GM21367 (cell line): ENCODE results near the gene HOXC11.

Experiments used
- ATAC-seq: cut with Tn5 transposase; IDR thresholded peaks from one replicate; pipeline ENCODE4 v1.9.1; 2021; ENCODE audit not compliant: unreplicated experiment

HOXC11 gene

DNA sequence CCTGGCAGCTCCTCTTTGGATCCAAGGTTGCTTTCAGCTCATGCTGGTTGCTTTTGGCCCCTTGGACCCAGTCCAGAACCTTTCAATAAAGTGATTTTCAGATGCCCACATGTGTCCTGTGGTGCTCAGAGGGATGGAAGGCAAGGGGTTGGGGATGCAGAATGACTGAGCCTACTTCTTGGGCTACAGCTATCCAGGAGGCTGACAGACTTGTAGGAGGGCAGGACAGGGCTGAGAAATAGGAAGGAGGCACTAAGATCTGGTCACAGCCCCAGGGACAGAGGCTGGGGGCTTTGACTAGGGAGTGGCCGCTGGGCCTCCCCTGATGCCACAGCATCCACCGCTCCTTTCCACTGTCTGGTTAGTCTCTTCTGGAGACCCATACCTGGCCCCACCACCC, 1.2 kb upstream of the HOXC11 start:
- ATAC-seq: no peak

DNA sequence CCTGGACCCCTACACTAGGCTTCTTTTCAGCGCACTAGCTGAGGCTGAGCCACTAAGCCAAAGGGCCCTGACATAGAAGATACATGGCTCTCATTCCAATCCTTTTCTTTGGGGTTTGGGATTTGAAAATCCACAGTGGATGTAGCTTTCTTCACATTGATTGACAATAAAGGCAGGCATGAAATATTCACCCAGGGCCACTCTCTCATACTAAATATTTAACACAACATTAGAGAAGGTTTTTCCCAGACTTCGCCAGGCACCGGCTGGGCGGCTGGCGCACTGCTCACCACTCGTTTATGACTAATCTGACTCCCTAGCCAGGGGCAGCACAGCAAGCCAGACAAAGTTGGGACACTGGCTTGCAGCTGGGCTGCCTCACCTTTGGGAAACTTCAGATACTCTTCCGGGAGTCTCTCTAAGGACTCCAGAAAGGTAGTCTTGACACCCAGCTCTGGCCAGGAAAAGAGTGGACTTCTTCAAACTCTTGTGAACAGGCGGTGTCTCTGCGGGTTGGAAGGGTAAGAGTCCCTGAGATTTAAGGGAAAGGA, 699 bp upstream of the HOXC11 start:
- no peak for ATAC-seq

DNA sequence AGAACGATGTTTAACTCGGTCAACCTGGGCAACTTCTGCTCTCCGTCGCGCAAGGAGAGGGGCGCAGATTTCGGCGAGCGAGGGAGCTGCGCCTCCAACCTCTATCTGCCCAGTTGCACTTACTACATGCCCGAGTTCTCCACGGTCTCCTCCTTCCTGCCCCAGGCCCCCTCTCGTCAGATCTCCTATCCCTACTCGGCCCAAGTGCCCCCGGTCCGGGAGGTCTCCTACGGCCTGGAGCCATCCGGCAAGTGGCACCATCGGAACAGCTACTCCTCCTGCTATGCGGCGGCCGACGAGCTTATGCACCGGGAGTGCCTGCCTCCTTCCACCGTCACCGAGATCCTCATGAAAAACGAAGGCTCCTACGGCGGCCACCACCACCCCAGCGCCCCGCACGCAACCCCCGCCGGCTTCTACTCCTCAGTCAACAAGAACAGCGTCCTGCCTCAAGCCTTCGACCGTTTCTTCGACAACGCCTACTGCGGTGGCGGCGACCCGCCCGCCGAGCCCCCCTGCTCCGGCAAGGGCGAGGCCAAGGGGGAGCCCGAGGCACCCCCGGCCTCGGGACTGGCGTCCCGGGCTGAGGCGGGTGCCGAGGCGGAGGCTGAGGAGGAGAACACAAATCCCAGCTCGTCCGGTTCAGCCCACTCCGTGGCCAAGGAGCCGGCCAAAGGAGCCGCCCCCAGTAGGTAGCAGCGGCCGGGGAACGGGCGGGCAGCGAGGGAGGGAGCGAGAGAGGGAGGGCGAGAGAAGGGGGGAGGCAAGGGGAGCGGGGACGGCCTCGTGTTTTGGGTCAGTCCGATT, 513 bp downstream of the HOXC11 start:
- ATAC-seq: no peak

DNA sequence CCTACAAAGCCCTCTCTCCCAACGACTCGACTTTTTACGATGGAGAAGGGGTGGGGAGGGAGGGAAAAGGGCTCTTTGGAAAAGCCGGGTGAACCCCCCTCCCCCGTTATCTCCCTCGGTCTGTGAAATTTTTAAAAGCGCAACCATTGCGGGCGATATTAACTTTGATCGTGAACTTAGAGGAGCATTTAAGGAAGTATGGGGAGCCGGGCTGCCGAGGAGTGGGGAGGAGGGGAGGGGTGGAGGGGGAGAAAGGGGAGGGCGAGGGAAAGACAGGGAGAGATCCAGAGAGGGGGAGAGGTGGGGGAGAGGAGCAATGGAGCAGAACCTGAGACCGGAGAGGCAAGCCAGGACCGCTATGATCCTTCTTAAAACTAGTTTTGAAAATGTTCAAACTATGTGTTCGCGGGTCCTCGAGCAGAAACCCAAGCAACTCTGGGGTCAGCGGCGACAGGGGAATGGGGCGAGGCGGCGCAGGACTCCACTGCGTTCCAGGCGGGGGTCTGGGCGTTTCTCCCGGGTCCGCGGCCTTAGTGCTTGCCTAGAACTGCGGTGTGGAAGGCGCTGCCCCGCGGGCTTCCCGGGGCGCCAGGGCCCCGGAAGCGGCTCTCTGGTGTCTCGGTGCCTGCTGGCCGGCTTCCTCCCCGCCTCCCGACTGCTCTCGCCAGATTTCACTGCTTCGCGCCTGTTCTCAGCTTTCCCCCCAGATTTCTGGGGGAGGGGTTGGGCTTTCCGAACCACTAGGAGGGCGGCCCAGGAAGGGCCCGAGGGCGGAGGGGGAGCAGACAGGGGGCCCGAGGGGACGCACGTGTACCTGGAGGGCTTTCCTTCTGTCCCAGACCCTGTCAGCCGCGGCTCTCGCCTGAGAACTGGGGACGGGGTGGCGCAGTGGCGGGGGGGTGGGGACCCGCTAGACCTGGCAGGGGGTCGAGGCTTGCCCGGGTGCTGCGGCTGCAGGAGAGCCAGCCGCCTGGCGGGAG, 1.4 kb downstream of the HOXC11 start, which contains the start of gene HOTAIR:
Gene HOTAIR, minus strand, starts transcription at position 871 of the 980 bp plus-strand sequence.
- ATAC-seq: no peak

DNA sequence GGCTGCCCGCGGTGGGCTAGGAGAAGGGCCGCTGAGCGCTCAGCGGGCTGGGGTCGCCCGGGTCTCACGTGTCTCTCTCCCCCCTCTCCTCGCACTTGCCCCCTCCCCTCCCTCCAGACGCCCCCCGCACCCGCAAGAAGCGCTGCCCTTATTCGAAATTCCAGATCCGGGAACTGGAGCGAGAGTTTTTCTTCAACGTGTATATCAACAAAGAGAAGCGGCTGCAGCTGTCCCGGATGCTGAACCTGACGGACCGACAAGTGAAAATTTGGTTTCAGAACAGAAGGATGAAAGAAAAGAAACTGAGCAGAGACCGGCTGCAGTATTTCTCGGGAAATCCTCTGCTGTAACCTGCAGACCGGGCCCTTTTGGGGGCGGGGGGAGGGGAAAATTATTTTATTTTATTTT, 2.1 kb downstream of the HOXC11 start:
- no peak for ATAC-seq

DNA sequence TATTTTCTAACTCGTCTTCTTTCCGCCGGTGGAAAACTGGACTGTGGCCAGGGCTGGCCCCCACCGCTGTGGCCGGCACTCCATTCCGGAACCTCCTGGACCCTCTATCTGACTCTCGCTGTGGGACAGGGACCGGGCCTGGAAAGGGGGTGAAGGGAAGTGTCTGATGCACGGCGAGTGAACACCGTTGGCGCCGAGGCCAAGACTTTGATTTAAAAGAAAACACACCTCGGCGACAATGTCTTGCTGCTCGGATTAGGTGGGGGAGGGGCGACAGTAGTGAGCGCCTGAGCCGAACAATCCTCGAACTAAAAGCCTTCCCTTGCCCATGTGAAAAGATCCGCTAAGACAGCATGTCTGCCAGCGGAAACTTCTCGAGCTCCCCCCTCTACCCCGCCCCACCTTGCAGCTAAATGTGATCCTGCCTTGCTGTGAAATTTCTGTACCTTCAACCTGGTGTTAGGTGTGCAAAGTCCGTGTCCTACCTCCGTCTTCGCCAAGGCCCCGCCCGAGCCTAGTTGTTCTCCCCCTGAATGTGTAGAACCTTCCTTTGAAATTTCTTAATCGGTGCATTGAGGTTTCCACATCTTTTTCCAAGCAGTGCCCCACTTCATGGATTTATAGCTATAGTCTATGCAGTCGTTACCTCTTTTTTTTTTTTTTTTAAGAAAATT, 2.7 kb downstream of the HOXC11 start:
- no peak for ATAC-seq

DNA sequence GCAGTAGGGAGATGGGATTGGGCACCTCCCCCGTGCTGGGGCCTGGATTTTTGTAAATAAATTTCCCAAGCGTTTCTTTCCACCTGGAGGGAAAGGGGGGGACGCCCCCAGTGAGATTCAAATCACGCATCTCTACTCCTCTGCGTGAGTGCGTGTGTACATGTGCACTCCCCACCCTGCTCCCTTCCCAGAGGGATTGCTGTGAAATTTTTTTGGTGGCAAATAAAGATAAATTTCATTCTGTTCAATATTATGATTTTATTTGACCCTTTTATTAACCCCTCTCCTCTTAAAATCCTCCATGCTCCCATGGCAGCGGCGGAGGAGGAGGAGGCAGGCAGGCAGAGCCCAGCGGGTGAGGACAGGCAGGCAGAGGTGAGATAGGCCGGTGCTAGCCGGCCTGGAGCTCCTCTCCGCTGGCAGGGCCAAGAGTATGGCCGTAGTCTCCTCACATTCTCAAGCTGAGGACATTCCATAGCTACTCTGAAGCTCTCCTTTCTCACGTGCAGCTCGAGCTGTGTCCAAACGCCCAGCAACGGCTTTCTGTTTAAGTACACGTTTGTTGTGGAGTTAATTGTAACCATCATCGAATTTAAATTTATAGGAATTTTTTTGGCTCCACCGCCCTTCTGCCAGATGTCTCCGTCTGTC, 3.4 kb downstream of the HOXC11 start:
- ATAC-seq: no peak

DNA sequence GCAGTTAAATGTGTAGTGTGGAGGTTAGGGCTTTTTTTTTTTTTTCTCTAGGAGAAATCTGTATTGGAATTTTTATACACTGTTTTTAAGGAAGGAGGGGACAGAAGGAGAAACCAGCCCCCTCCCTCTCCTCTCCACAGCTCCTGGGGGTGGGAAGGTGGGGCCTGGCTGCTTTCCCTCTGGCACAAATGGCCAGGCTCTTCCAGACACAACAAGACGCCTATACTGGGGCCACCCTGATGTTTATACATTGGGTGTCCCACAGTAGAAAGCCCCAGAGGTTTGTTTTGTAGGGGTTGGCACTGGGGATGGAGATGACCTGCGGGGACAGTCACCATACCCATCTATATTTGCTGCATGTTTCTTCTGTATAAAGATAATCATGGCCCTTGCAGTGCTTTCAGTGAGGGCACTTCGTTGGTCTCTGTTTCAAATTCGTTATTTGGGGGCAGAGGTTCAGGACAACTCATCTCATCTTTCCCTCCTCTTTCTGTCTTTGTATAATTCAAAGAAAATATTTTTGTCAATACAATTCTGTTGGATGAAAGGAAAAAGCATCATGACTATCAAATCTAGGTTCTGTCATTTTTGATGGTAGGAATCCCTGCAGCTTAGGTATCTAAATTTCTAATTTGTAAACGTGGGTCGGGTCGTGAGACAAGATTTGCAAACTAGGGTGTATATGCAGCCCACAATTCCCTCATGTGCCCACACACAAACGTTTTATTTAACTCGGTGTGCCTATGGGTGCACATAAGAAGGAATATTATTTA, 4.1 kb downstream of the HOXC11 start:
- no peak for ATAC-seq

DNA sequence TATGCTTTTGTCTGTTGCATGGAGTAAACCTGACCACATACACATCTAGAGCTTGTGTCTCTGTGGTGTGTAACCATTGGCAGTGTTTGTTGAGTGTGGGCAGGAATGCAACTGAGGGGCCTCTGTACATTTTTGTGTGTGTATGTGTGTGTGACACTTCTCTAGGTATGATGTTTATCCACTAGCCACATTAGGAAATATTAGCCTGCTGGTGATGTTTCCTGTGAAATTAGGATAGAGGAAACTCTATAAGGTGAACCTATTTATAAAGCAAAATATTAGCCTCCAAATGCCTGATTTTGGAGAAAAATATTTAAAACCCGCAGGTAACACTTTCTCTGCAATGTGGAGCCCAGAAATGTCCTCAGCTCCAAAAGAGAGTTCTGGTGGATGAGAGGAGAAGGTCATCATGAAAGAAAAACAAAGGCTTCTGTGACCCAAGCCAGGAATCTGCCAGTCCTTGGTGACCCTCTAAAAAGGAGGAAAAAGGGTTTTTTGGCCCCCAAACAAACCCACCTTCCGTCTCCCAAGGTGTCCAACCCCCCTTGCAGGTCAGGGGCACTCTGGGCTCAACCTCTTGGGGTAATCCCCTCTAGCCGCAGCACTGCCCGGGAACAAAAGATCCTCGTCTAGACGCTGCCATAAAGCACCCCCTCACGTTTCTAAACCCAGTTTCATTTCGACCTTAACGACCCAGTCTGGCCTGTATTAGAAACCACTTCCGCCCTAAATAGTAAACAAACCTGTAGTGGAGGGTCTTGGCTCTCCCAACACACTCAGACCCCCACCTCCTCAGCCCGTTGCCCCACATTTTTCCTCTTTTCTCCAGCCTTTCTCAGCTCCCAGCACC, 4.9 kb downstream of the HOXC11 start:
- ATAC-seq: no peak

DNA sequence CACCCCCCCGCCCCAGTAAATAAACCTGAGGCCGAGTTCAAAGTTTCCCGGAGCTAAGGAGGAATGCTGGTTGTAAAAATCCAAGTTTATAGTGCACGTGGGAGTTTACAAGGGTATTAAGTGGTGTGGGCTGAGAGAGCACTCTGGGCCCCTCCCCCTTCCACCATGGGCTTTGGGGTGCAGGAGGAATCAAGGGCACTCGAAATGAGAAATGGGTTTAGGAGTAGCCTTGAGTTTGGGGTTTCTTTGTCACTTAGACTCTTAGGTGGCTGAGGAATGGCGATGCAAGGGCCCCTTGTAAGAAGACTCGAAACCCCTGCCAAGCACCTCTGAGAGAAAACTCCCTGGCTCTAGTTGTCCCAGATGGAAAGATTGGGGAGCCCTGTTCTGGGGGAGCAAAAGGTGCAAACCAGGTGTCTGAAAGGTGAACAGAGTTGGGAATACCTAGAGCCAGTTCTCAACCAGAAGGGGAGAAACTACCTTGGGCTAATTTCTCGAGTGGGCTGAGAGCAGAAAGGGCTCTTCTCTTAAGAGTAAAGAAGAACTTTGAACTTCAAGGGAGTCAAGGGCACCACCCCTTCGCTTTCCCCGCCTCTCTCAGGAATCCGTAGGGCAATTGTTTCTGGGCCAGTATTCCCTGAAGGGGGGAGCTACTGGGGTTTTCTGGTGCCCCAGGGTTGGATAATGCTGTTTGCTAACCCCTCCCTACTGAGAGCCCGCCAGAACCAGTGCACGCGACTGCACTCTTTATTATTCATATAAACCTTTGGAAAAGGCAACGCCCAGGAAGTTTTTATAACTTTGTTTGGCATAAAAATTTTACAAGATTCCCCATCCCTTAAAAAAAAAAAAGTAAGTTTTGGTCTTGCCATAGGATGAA, 5.8 kb downstream of the HOXC11 start:
- no peak for ATAC-seq

DNA sequence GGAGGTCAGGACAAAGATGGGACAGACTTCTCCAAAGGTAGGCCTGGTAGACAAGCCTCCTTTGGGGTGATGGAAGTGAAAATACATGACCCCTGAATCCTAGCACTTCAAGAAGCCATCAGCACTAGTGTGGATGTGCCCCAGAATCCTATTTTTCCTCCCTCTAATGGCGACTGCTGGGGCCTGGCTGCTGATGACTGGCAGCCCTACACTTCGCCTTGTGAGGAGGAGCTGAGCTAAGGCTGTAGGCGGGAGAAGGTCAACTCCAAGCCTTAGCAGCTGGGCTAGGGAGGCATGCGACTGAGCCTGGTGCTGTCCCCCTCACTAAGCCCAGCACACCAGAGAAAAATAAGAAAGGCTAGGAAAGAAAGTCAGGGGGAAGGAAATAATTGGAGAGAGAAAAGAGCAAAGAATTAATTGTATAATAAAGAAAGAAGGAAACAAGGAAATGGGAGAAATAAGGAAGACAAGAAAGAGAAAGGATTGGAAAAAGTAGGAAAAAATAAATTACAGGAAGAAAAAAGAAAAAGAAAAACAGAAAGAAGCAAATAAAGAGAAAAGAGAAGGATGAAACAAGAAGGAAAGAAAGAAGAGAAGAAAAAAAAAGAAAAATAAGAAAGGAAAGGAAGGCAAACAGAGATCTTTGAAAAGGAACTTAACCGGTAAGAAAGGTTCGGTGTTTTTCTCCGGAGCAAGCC, 7.3 kb downstream of the HOXC11 start:
- no peak for ATAC-seq

DNA sequence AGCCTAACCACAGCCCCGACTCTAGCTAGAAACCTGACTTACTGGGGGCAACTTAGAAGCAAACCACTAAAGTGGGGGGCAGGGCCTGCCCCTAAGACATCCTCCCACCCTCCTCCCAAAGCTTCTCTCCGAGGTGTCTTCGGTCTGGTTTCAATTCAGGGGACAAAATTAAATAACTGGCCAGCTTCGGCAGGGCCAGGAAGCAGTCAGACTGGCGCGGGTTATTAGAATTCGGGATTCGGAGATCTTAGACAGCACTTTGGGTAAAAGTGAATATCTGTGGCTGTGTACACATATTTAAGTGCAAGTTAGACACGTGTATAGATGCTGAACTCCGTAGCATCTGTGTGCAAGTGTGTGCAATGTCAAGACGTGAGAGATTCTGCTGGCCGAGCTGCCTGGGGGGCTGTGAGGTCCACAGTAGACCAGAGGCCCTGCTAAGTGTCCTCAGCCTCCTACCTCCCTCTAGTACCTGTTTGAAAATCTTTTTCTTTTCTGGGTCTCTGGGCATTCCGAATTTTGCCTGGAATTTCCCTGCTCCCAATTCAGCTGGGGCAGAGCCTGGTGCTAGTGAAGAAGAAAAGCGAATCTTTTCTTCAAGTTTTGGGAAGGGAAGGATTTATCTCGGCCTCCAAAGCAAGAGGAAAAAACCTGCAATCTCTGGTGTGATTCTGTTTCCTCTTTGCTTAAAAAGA, 8.0 kb downstream of the HOXC11 start:
- ATAC-seq: no peak

DNA sequence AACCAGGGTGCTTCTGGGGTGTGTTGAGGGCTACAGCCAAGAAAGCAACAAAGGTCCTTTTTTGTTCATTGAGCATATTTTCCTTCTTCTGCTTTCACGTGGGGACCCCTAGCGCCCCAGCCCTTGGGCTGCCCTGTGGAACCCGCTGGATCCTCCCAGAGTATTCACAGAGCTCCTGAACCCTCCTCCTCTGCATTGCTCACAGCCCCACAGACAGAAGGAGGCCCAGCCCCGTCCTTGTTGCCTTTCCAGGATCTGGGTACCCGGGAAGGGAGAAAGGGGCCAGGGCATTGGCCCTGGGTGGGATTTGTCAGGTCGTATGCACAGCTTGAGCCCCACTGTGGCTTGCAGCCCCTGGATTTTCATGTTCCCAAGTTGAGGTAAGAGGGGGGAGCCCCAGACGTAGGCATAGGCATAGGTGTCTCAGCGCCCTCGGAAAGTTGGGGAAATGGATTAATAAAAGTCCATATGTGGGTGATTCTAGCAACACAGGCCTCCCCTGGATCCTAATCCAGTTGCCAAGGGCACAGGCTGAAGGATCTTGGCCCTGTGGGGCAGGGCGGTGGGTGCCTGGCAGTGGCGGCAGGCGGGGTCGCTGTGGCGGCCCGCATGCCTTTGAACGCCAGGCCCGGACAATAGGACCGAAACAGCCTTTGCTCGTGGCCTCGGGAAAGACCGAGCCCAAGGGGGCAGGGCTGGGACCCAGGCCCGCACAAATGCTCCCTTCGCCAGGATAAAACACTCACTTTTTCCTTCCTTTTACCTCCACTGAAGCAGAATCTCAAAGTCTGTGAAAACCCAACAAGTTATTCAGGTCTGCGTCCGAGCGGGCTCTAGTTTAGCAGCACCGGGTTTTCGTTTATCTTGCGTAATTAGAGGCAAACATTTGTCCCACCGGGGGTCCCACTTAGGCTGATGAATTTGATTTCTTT, 9.0 kb downstream of the HOXC11 start:
- ATAC-seq: no peak

DNA sequence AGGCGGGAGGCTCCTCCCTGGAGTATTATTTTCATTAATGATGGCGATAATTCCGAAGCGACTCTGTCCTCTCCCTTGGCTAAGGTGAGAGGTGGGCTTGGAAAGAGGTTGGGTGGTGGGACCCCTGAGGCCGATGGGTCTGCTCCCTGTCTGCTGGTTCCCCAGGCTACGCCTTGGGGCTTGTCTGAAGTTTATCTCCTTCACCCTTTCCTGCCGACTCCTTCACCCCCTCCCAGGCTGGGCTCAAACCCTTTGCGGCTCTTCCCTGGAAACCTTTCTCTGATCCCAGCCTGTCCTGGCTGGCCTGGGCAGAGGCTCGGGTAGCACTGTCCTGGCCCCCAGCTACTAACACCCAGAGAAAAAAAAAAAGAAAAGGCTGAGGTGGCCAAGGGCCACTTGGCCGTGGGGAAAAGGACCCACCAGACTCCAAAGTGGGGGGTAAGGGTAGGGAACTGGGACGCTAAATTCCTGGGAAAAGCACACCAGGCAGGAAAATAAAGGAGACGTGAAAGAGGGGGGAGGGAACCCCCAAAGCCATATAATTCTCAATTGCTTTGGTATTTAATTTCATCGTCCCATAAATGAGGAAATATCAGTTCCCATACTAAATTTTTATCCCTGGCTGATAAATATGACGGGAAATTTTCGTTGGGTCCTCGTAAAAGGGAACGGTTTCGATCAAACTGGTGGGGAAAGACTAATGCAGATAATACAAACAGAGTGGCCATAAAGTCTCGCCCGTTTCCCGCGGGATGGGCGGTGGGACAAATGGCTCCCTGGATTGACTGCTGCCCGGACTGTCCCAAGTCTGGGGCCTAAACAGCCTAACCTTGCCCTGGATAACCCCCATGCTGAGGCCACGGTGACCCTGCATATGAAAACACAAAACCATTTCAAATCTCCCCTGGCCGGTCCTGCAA, 10.0 kb downstream of the HOXC11 start:
- ATAC-seq: no peak

DNA sequence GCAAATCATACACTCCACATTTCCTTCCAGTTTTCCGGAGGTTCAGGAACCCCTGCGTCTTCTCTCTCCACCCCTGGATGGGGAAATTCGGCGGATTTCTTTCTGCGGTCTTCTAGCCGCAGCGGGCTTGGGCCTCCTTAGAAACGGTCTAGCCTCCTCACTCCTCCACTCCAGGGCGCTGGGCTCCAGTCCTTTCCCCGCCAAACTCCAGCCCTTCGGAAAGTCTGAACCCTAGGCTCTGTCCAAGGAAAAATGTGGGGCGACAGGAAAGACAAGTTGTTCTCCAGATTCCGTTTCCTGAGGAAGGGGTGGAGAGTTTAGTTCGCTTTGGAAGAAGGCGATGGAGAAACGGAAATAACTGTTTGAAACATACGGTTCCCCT, 10.6 kb downstream of the HOXC11 start:
- no peak for ATAC-seq
